Measurements from ENCODE around the gene ADAMTS14. TPM values are rescaled to one million over a fixed set of nuclear protein-coding genes. Genes with fewer than 3 reads are reported as not detected.

ADAMTS14 gene
- total RNA-seq, 1 donor from 2014 or later: 0.19 TPM

- no peak overlapping the region for H3K4me3 Mint-ChIP-seq
- H3K4me1 Mint-ChIP-seq: peaks cover 20% of the 10 kb centered on the region
- no peak overlapping the region for H3K27ac Mint-ChIP-seq (ENCODE audit: unreplicated experiment)
Measured at GRCh38 chr10:70678757-70679489, 6.6 kb downstream of the ADAMTS14 start.

GRCh38 chr10:70679498-70679897 lies 7.2 kb downstream of the ADAMTS14 start:
- H3K27me3 Mint-ChIP-seq (ENCODE audit: low read depth): peaks cover 19% of the 10 kb centered on the region

More at GRCh38 chr10:70678757-70679489, 6.6 kb downstream of the ADAMTS14 start:
- TF ChIP-seq CTCF (conservative IDR thresholded peaks at IDR 0.05): no peak
- Mint-ChIP-seq H3K9me3 (no peaks in the 10 kb centered on the region), H3K36me3 (ENCODE audit: low read depth) (no peaks in the 10 kb centered on the region), H3K27me3 (ENCODE audit: low read depth) (peaks cover 24% of the 10 kb centered on the region)
- DNase-seq (ENCODE audit: low read depth, low spot score): no peak

GRCh38 chr10:70680899-70681730 lies 8.8 kb downstream of the ADAMTS14 start:
- H3K4me1 Mint-ChIP-seq: peaks cover 36% of the 10 kb centered on the region

More at GRCh38 chr10:70679498-70679897, 7.2 kb downstream of the ADAMTS14 start:
- Mint-ChIP-seq H3K27ac (ENCODE audit: unreplicated experiment) (no peak overlapping the region), H3K9me3 (no peaks in the 10 kb centered on the region), H3K4me1 (peaks cover 22% of the 10 kb centered on the region), H3K4me3 (no peak overlapping the region), H3K36me3 (ENCODE audit: low read depth) (no peaks in the 10 kb centered on the region)
- DNase-seq (ENCODE audit: low read depth, low spot score): no peak
- no peak for TF ChIP-seq CTCF (conservative IDR thresholded peaks at IDR 0.05)

GRCh38 chr10:70681731-70682005 lies 9.4 kb downstream of the ADAMTS14 start:
- no peak overlapping the region for H3K27ac Mint-ChIP-seq (ENCODE audit: unreplicated experiment)
- no peak overlapping the region for H3K4me3 Mint-ChIP-seq
- no peak for TF ChIP-seq CTCF (conservative IDR thresholded peaks at IDR 0.05)
- no peaks in the 10 kb centered on the region for H3K27me3 Mint-ChIP-seq (ENCODE audit: low read depth)
- peaks cover 36% of the 10 kb centered on the region for H3K4me1 Mint-ChIP-seq
- H3K9me3 Mint-ChIP-seq: no peaks in the 10 kb centered on the region
- H3K36me3 Mint-ChIP-seq (ENCODE audit: low read depth): no peaks in the 10 kb centered on the region
- no peak for DNase-seq (ENCODE audit: low read depth, low spot score)

More at GRCh38 chr10:70680899-70681730, 8.8 kb downstream of the ADAMTS14 start:
- H3K27ac Mint-ChIP-seq (ENCODE audit: unreplicated experiment): no peak overlapping the region
- no peak overlapping the region for H3K4me3 Mint-ChIP-seq
- no peaks in the 10 kb centered on the region for H3K36me3 Mint-ChIP-seq (ENCODE audit: low read depth)
- H3K9me3 Mint-ChIP-seq: no peaks in the 10 kb centered on the region
- no peak for DNase-seq (ENCODE audit: low read depth, low spot score)
- no peak for TF ChIP-seq CTCF (conservative IDR thresholded peaks at IDR 0.05)
- H3K27me3 Mint-ChIP-seq (ENCODE audit: low read depth): peaks cover 5% of the 10 kb centered on the region

GRCh38 chr10:70682920-70683600 lies 10.8 kb downstream of the ADAMTS14 start:
- Mint-ChIP-seq H3K27ac (ENCODE audit: unreplicated experiment) (no peak overlapping the region), H3K9me3 (no peaks in the 10 kb centered on the region), H3K36me3 (ENCODE audit: low read depth) (no peaks in the 10 kb centered on the region), H3K27me3 (ENCODE audit: low read depth) (no peaks in the 10 kb centered on the region), H3K4me3 (no peak overlapping the region), H3K4me1 (peaks cover 36% of the 10 kb centered on the region)
- TF ChIP-seq CTCF (conservative IDR thresholded peaks at IDR 0.05): no peak
- no peak for DNase-seq (ENCODE audit: low read depth, low spot score)

All from neural crest cell (in vitro differentiated cells).